NCI-H187 treated with DMSO at 0.1 percent for 48 hours (cell line): ENCODE measurements around the gene FREM1.

Source experiments
- DNase-seq: peaks from one replicate; lab custom pipeline; 2025; lab: John Stamatoyannopoulos, UW

Gene FREM1

DNA sequence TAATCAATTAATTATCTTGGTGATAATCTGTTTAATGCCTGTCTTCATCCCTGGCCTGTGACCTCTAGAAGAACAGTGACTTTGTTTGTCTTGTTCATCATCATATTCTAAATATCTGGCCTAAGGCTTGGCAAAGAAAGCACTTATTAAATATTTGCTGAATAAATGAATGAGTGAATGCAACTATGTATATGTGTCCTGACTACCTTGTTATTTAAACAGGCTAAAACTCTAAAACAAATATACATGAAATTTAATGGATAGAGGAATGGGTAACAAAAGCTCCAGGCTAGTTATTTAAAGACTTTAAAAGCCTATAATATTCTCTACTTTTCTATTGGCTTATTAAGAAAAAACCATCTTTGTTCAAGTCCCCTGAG is 96.0 kb downstream of the FREM1 start:
- DNase-seq: no peak

DNA sequence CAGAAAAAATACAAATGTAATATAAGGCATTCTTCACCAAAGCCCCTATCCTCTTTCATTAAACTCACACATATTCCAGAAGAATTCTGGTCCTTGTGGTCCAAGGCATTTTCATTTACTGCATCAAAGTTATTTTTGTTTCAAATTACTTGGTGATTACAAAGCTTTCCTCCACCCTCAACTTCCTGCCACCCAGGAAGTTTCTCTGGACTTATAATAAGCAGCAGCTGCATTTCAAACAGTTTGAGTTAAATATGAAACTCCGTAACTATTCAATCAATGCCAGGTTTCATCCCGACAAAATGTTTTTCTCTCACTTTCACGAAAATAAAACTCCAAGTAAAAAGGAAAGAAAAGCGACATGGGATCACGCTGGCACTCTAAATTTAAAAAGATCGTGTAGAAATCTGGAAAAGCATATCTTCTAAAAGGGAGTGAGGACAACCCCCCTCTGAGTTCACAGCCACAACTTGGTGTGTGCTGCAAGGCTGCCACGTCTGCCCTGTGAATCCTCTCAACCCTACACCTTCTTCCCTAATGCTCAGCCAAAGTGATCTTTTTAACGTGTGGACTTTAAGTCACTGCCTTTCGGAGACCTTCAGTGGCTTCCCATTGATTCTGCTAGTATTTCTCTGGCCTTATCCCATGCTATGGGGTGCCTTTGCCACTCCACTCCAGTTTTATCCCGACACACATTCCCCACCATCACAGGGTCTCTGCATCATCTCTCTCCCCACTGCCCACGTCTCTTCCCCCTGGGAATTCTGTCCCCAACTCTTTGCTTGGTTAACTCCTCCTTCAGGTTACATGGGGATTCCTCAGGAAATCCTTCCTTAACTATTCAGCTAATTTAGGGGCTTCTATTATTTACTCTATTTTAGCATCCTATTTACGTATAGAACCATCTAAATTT is 96.6 kb downstream of the FREM1 start:
- no peak for DNase-seq

DNA sequence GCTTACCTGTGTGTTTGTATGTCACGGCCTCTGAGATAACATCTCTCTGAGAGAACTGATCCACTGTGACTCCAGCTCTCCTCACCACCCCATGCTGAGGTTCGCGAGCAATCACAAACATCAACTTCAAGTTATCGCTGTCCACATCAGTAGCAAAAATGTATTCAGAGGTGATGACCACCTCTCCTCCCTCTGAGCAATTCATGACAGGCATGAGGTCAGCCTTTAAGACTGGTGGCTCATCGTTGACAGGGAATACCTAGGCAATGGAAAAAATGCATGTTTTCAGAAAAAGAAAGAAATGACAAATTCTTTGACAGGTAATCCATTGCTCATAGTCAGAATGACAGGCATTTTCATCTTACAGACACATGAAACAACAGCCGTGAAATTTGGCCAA is 97.4 kb downstream of the FREM1 start:
- DNase-seq: no peak

DNA sequence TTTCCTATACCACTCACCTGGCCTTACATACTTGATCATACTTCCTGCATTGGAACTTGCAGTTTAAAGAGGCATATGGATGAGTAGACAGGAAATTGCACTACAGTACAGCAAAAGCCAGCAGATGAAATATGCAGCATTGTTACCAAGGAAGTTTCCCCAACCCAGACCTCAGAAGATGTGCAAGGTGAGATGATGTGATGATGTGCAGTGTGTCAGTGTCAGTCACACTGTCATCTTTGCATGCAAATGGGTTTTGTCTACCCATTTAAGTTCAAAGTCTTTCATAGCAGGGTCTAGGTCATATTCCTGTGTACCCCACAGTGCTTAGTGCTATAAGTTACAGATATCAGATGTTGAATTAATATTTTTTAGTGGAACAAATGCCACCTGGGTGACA is 98.4 kb downstream of the FREM1 start:
- DNase-seq: no peak

DNA sequence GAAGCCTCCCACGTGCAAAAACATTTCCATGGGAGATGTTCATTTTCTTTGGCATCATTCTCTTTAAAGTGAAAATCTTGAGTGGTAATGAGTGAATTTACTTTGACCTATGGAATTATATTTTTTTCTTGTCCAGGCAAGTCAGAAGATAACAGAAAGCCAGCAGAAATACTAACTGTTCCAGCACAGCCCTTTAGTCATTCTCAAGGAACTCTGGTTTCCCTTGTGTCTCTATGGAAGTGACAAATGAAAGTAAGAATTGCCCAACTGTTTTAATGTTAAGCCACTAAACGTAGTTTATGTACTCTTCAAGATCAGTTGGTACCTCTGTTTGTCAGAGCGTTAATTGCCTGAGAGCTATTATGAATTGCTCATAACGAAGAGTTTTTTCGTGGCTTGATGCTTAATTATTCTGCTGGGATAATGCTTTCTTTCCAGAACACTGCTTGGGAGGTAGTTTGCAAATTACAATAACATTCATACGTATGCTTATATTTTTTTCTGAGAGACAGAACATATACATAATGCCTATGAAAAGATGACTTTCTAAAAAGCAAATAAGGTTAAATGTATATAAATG is 103.2 kb downstream of the FREM1 start:
- DNase-seq: no peak

DNA sequence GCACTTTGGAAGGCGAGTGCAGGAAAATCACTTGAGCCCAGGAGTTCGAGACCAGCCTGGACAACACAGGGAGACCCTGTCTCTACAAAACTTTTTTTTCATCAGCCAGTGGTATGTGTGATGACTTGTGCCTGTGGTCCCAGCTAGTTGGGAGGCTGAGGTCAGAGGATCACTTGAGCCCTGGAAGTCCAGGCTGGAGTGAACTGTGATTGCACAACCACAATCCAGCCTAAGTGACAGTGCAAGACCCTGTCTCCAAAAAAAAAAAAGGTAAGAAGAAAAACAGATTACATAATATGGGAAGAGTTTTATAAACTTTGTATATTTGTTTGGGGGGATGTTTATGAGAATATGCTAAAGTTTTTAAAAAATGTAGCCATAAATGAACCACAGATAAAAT is 111.2 kb downstream of the FREM1 start:
- DNase-seq: no peak

DNA sequence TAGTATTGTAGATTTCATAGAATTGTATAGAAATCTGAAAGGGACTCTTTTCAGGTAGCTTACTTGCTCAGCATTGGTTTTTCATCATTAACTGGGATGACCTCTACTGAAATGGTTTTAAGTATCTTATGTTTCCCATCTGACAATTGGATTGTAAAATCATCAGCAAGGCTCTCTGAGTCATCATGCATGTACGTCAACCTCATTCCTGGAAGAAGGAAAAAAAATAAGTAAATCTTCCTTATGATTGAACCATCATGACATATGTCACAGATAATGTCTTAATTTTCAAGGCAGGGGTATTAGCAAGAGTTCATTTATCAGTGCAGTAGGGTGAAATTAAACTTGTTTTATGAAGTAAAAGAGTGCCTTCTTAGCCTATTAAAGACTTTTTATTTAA is 112.8 kb downstream of the FREM1 start:
- no peak for DNase-seq

DNA sequence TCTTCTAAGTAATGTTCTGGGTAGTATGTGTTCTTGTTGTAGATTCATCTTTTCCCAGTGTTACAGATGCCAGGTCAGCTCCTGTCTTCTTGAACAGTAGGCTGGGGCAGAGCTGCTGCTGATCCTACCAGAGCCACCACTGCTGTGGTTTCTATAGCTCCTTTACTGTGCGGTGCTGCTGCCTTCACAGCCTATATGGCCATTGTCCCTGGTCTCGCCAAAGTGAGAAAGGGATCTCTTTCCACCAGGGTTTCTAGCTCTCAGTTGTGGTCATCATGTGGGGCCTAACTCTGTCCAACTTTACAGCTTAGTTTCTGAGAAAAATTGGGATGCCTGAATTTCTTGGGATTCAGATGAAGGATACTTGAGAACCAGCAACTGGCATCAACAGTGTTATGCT is 116.8 kb downstream of the FREM1 start:
- DNase-seq: no peak

DNA sequence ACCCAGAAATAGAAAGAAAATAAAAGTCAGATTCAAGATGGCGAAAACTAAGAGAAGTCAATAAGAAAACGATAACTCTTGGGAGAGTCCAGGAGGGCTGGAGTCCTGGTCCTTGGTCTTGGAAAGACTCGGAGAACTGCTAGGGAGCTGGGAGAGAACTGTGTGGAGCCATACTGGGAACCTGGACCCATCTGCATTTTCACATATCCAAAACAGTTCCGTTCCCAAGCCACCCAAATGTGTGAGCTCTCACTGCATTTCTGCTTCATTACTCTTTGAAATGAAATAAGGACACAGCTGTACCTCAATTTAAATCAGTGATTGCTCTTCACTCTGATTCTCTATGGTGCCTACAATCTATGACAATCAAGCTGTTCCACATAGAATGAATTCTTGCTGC is 119.6 kb downstream of the FREM1 start:
- DNase-seq: no peak

DNA sequence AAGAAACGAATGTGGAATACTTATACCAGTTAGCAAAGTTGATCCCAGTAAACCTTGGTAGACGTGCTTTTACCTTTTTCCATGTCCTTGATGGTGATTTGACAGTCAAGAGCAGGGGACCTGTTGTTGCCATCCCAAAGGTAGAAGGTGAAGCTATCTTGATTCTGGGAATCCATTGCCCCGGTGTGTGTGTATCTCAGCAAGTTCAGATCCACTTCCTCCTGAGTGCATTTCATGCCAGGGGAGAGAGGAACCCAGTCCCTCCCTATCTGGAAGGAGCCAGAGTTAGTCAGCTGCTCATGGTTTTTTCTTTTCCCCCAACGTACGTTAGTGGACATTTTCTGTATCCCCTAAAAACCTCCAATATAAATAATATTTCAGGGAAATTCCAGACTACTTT is 121.4 kb downstream of the FREM1 start:
- no peak for DNase-seq

DNA sequence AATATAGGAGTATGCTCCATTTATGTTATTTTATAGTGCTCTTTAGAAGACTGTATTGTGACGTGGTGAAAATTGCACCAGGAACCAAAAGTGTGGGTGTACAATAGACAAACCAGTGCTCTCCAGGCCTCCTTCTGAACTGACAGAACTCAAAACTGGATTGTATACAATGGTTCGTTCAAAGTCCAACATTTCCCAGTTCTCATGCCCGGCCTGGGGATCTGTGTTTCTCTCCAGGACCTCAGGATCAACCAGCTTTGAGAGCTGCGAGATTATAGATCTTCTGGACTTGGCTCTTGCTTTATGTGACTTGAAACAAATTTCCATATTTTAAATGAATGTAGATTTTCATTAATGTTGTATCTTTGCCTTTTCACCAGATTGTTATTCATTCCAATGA is 126.9 kb downstream of the FREM1 start:
- no peak for DNase-seq

DNA sequence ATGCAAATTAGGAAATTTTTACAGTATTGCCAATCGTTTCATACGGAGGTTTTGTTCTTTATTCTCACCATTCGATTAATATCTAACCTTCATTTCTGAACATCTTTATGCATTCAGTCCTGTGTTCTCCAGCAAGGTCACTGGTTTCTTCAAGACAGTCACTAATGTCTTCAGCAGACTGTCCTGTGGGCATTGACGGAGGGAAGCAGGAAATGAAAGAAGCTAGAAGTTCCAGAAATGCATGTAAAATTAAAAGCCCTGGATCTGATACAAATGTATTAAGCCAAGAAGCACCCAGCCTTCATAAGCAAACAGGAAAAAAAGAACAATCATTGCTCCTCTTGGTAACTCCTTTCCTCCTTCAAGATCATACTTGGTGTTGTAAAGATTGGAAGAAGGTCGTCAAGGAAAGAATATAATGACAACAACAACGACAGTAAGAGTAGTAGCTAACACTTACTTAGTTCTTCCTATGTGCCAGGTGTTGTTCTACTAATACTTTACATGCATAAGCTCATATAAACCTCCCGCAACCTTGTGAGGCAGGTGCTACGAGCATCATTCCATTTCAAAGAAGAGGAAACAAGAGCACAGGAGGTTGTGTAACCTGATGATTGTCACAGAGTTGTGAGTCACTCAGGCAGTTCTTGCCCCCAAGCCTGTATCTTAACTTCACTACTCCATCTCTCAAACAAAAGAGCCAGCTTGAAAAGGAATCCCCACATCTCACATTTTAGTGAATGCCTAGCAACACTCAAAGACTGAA is 127.8 kb downstream of the FREM1 start:
- DNase-seq: no peak

DNA sequence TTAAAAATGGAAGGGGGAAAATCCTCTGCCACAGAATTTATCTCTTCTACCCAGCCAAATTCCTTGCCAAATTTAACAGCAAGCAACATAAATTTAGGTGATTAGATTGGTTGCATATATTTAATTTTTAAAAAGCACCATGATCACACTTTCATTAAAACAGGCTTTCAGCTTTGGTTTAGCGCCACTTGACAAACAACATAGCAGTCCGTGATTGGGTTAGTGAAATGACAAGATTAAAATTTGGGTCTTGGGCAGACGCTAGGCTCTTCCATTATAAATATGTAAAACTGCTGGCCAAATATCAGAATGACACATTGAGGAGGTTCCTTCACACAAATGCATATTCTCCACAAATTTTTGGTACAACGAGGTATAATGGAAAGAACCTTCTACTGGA is 129.5 kb downstream of the FREM1 start:
- DNase-seq: no peak

DNA sequence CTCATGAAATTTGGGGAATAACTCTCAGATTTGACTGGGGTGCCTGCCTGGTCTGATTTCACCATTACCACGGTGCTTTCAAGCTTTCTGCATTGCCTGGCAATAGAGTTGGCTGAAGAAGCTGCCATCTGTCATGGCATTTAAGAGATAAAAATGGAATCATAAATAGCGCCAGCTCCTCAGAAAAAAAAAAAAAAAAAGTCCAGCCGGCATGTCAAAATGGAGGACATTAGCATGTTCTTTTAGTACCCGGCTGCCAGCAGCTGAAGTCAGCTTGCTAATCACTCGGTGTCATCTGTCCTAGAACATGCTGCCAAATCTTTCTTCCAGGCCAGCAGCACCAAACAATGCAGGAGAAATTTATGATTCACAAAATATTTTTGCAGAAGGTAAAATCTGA is 130.0 kb downstream of the FREM1 start:
- DNase-seq: no peak

DNA sequence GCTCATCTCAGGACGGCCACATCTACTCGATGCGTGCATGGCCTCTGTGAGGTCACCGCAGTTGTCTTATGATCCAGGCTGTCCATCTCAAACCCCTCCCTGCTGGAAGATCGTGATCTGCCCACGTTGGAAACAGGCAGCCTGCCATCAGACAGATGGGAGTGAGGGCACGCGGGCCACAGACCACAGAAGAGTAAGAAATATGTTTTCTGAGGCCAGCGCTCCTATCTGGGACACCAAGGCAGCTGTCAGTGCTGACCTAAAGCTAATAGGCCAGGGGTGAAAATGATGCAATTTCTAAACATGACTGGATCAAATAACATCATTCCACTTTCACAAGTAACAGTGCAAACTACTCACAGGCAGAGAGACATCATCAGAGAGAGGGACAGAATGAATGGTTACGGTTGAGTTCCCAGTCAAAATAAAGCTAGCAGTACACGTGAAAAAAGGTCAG is 130.6 kb downstream of the FREM1 start:
- DNase-seq: no peak

DNA sequence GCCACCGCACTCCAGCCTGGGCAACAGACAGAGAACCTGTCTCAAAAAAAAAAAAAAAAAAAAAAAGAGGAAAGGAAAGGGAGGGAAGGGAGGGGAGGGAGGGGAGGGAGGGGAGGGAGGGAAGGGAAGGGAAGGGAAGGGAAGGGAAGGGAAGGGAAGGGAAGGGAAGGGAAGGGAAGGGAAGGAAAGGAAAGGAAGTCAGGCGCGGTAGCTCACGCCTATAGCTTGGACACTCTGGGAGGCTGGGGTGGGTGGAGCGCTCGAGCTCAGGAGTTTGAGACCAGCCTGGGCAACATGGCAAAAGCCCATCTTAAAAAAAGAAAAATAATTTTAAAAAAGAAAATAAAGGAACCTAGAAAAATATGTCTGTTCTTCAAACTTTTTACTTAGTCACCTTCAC is 131.7 kb downstream of the FREM1 start:
- DNase-seq: no peak

DNA sequence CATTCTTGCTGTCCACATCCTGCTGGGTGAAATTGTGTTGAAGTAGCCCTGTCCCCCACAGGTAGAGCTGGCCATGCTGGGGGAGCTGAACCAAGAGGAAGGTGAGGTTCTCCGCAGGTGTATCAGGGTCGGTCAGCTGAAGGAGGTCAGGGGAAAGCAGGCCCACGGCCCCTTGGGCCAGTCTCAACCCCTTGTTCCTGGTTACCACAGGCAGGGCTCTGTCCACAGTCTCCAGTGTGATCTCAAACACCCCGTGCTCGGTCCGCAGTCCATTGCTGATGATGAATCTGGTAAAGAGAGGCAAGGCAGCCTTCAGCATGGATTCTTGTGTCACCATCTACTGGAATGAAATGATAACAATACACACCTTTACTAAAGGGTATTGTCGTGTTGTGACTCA is 134.3 kb downstream of the FREM1 start:
- DNase-seq: no peak

DNA sequence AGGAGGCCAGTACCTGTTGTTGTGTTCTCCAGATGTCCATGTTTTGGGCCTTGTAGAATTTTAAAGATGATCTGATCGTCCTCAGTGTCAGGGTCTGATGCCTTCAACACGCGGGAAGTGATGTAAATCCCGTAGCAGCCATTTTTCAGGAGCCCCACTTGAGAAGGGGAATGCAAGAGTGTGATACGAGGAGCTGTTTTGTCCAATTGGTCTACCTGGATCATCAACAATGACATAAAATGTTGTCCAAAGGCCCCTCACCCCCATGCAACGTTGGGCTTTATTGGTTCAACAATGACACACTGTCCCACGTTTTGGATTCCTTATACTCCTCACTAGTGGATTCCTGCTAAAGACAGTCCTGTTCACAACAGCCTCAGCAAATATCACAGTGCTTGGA is 139.6 kb downstream of the FREM1 start:
- DNase-seq: no peak

DNA sequence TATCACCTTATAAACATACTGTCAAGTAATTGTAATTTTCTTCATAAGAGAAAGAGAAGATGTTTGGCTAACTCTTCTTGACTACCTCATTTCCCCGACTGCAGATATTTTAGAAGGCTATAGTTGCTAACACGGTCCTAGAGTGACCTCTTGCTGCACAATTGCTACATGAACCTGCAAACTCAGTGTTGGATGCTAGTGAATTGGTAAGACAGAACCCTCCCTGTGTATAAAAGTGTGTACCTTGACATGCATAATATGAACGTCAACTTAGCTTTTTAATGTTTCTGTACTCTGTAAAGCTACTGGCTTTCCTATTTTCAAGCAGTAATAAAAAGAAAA is 141.0 kb downstream of the FREM1 start:
- DNase-seq: no peak

DNA sequence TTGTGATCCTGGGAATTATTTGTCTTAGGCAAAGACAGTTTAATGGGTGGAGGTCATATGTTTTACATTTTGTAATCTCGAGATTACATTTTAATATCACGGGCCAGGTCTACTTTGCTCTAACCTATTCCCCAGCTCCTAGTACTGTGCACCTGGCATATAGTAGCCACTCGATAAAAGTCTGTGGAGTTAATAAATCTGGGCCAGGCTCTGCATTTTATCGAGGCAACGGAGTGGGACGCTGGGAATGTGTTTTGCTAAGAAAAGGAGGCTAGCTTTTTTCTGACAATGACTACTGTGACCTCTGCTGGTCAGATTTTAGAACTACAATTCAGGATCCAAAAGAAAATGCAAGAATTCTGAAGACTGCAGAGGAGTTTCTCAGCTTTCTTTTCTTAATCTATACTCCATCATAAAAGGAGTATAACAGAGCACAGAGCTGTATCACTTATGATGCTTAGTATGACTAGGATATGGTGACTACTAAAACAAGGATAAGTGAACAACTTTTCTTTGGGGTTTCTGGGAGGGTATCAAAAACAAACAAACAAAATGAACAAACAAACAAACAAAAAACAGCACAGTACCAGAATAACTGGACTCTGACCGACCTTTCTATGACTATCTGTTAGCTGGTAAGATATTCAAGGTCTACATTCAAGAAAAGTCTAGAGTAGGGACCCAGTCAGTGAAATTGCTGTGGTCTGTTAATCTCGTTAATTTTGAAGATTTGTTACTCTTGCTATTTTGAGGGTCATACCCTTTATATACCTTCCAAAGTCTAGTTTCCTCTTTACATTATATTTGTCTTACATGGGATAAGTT is 141.6 kb downstream of the FREM1 start:
- peak; percentile 3 for DNase-seq

DNA sequence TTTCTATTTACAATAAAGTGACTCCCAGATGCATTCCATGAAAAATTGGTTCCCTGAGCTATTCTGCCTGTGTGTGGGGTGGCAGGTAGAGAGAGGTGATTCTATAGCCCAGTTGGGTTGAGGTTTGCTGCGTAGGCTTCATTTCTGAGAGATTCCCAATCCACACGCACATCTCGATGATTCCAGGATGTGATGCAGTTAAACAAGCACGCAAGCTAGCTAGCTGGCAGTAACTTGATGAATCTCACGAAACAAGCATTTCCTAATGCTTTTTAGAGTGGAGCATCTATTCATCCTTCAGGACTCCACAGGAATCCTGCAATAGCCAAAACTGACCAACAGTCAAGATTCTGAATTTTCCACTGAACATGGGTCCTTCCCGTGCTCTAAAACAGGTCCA is 143.9 kb downstream of the FREM1 start:
- DNase-seq: no peak

DNA sequence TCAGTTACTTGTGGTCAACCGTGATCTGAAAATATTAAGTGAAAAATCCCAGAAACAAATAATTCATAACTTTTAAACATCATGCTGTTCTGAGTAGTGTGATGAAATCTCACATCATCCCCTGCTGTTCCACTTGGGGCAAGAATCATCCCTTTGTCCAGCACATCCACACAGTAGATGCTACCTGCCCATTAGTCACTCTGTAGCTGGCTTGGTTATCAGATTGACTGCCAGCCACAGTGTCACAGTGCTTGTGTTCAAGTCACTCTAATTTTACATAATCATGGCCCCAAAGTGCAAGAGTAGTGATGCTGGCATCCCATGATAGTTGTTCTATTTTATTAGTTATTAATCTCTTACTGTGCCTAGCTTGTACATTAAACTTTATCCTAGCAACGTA is 148.6 kb downstream of the FREM1 start:
- no peak for DNase-seq
